ENCODE data around the gene TM7SF3. TPM values are rescaled to one million over a fixed set of nuclear protein-coding genes. Genes with fewer than 3 reads are reported as not detected.

The TM7SF3 gene
- total RNA-seq, 1 donor from 2014 or later: 43.8 TPM

GRCh38 chr12:27001663-27002062, 12.5 kb downstream of the TM7SF3 start:
- Mint-ChIP-seq H3K36me3 (ENCODE audit: low read depth) (peaks cover 8% of the 10 kb centered on the region), H3K27ac (ENCODE audit: unreplicated experiment) (no peak overlapping the region), H3K4me3 (ENCODE audit: unreplicated experiment) (no peak overlapping the region), H3K9me3 (ENCODE audit: low read depth) (no peaks in the 10 kb centered on the region), H3K4me1 (ENCODE audit: low read depth) (peaks cover 22% of the 10 kb centered on the region), H3K27me3 (ENCODE audit: low read depth) (no peaks in the 10 kb centered on the region)
- DNase-seq (ENCODE audit: low spot score): no peak
- no peak for TF ChIP-seq CTCF (IDR thresholded peaks at IDR 0.05)

- no peak overlapping the region for H3K27ac Mint-ChIP-seq (ENCODE audit: unreplicated experiment)
- peaks cover 17% of the 10 kb centered on the region for H3K4me1 Mint-ChIP-seq (ENCODE audit: low read depth)
- no peak overlapping the region for H3K4me3 Mint-ChIP-seq (ENCODE audit: unreplicated experiment)
- DNase-seq (ENCODE audit: low spot score): no peak
- no peak for TF ChIP-seq CTCF (IDR thresholded peaks at IDR 0.05)
- H3K36me3 Mint-ChIP-seq (ENCODE audit: low read depth): peaks cover 8% of the 10 kb centered on the region
- H3K9me3 Mint-ChIP-seq (ENCODE audit: low read depth): no peaks in the 10 kb centered on the region
- no peaks in the 10 kb centered on the region for H3K27me3 Mint-ChIP-seq (ENCODE audit: low read depth)
These were observed 13.2 kb downstream of the TM7SF3 start for GRCh38 chr12:27000961-27001360.

GRCh38 chr12:26997003-26997402, 17.2 kb downstream of the TM7SF3 start:
- no peak for TF ChIP-seq CTCF (IDR thresholded peaks at IDR 0.05)
- no peaks in the 10 kb centered on the region for H3K9me3 Mint-ChIP-seq (ENCODE audit: low read depth)
- peaks cover 17% of the 10 kb centered on the region for H3K36me3 Mint-ChIP-seq (ENCODE audit: low read depth)

GRCh38 chr12:26995706-26996105, 18.5 kb downstream of the TM7SF3 start:
- Mint-ChIP-seq H3K36me3 (ENCODE audit: low read depth) (peaks cover 16% of the 10 kb centered on the region), H3K4me3 (ENCODE audit: unreplicated experiment) (no peak overlapping the region), H3K9me3 (ENCODE audit: low read depth) (no peaks in the 10 kb centered on the region), H3K4me1 (ENCODE audit: low read depth) (no peaks in the 10 kb centered on the region), H3K27ac (ENCODE audit: unreplicated experiment) (no peak overlapping the region), H3K27me3 (ENCODE audit: low read depth) (no peaks in the 10 kb centered on the region)
- no peak for TF ChIP-seq CTCF (IDR thresholded peaks at IDR 0.05)
- DNase-seq (ENCODE audit: low spot score): no peak

More at GRCh38 chr12:26997003-26997402, 17.2 kb downstream of the TM7SF3 start:
- H3K4me1 Mint-ChIP-seq (ENCODE audit: low read depth): no peaks in the 10 kb centered on the region
- DNase-seq (ENCODE audit: low spot score): no peak
- H3K4me3 Mint-ChIP-seq (ENCODE audit: unreplicated experiment): no peak overlapping the region
- no peak overlapping the region for H3K27ac Mint-ChIP-seq (ENCODE audit: unreplicated experiment)
- no peaks in the 10 kb centered on the region for H3K27me3 Mint-ChIP-seq (ENCODE audit: low read depth)

GRCh38 chr12:26994109-26994508, 20.1 kb downstream of the TM7SF3 start:
- Mint-ChIP-seq H3K4me1 (ENCODE audit: low read depth) (no peaks in the 10 kb centered on the region), H3K9me3 (ENCODE audit: low read depth) (no peaks in the 10 kb centered on the region), H3K4me3 (ENCODE audit: unreplicated experiment) (no peak overlapping the region), H3K27me3 (ENCODE audit: low read depth) (no peaks in the 10 kb centered on the region), H3K27ac (ENCODE audit: unreplicated experiment) (no peak overlapping the region), H3K36me3 (ENCODE audit: low read depth) (peaks cover 22% of the 10 kb centered on the region)
- no peak for TF ChIP-seq CTCF (IDR thresholded peaks at IDR 0.05)
- DNase-seq (ENCODE audit: low spot score): no peak
